GM18858 (cell line): ENCODE results near the gene LMBR1.

ENCODE experiments used
- ATAC-seq: cut with Tn5 transposase; IDR thresholded peaks from one replicate; pipeline ENCODE4 v1.9.1; 2021; ENCODE audit not compliant: unreplicated experiment

The LMBR1 gene

GRCh38 chr7:156764016-156764669 is 128.8 kb downstream of the LMBR1 start:
- no peak for ATAC-seq

GRCh38 chr7:156759579-156760202 is 133.3 kb downstream of the LMBR1 start:
- ATAC-seq, result no peak

GRCh38 chr7:156759143-156759542 is 133.8 kb downstream of the LMBR1 start:
- no peak for ATAC-seq

GRCh38 chr7:156754201-156754600 is 138.8 kb downstream of the LMBR1 start:
- ATAC-seq, result no peak

- ATAC-seq, result no peak
Observed at GRCh38 chr7:156753630-156754029, 139.4 kb downstream of the LMBR1 start.

- ATAC-seq, result no peak
Observed at GRCh38 chr7:156753229-156753560, 139.8 kb downstream of the LMBR1 start.

GRCh38 chr7:156752367-156753228 is 140.4 kb downstream of the LMBR1 start:
- no peak for ATAC-seq

GRCh38 chr7:156751319-156751718 is 141.7 kb downstream of the LMBR1 start:
- ATAC-seq, result no peak

GRCh38 chr7:156747718-156748117 is 145.3 kb downstream of the LMBR1 start:
- no peak for ATAC-seq

GRCh38 chr7:156746891-156747290 is 146.1 kb downstream of the LMBR1 start:
- ATAC-seq, result no peak

GRCh38 chr7:156739596-156739995 is 153.4 kb downstream of the LMBR1 start:
- no peak for ATAC-seq

GRCh38 chr7:156735851-156736250 is 157.1 kb downstream of the LMBR1 start:
- ATAC-seq, result no peak

- ATAC-seq, result no peak
Observed at GRCh38 chr7:156733638-156734037, 159.3 kb downstream of the LMBR1 start.

GRCh38 chr7:156732091-156732625 is 160.8 kb downstream of the LMBR1 start:
- no peak for ATAC-seq

GRCh38 chr7:156731651-156732050 is 161.3 kb downstream of the LMBR1 start:
- no peak for ATAC-seq

- no peak for ATAC-seq
Observed at GRCh38 chr7:156725936-156726335, 167.0 kb downstream of the LMBR1 start.

GRCh38 chr7:156725073-156725472 is 167.9 kb downstream of the LMBR1 start:
- ATAC-seq, result no peak

- ATAC-seq, result no peak
Observed at GRCh38 chr7:156722043-156722826, 170.7 kb downstream of the LMBR1 start.

GRCh38 chr7:156703773-156704482 is 189.1 kb downstream of the LMBR1 start:
- ATAC-seq, result no peak

GRCh38 chr7:156703209-156703608 is 189.8 kb downstream of the LMBR1 start:
- ATAC-seq, result no peak
